ENCODE data around the gene INSM1. TPM values are rescaled to one million over a fixed set of nuclear protein-coding genes. Genes with fewer than 3 reads are reported as not detected.

Gene INSM1
- total and polyA plus RNA-seq, 10 of the 15 experiments (the other 5 are each of a cell fraction or from before 2014, with no cell fraction given), result 0.03 to 0.11 (median 0.04) TPM; not detected in 7

GRCh38 chr20:20318365-20319161, 49.3 kb upstream of the INSM1 start (continued):
- no peak for TF ChIP-seq ZBTB11 (CRISPR knock-in tag; IDR thresholded peaks at IDR 0.05)

DNA sequence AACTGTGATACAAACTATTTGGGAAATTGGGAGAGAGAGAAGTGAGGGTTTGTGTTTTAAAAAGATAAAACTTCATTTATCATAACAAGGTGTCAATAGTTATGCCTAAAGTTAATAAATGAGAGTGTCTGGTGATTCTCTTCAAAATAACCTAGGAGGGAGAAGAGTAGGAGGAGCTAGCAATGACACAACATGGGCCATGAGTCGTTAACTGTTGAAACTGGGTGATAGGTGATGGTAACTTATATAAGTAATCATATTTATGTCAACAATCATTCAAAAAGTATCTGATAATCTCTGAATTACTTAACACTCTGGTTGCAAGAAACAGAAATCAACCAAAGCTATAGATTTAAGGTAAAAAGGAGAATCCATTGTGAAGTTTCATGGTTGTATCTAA, 46.8 kb upstream of the INSM1 start:
- TF ChIP-seq RAD21 (IDR thresholded peaks at IDR 0.05; ENCODE audit: insufficient read depth, low read depth, low read length), result no peak
- TF ChIP-seq IRF4 (IDR thresholded peaks at IDR 0.05; ENCODE audit: low read depth, low read length), result no peak
- no peak for TF ChIP-seq MEF2A (IDR thresholded peaks at IDR 0.05; ENCODE audit: insufficient read depth, low read depth, low read length)
- in situ Hi-C loops (cut with MboI) (no loop called here), intact Hi-C loops (cut with micrococcal nuclease; ENCODE audit: unreplicated experiment) (no loop called here)
- ChIA-PET POLR2A (no interaction called here), SMC1A (ENCODE audit: uncharacterized antibody, unreplicated experiment) (interaction anchor here (1.7 kb wide), 1 partner anchor 10 kb away, joined by 5 read pairs; no protein-coding TSS in a partner anchor), CTCF (interaction anchor here (0.9 kb wide), 1 partner anchor 10 kb away, joined by 3 read pairs; no protein-coding TSS in a partner anchor), RAD21 (ENCODE audit: unreplicated experiment) (no interaction called here)
- no peaks in the 10 kb centered on the region; the same call in 2 of the 3 replicates for H3K9me3 ChIP-seq (replicated peaks; ENCODE audit: control insufficient read depth, insufficient read depth, low read length)
- H3K4me3 ChIP-seq, result no peak overlapping the region
- FAIRE-seq, result no peak
- peaks cover 7% of the 10 kb centered on the region for H3K4me1 ChIP-seq (ENCODE audit: control insufficient read depth, insufficient read depth, low read length)
- H2AFZ ChIP-seq (ENCODE audit: control insufficient read depth, low read depth, low read length), result no peak overlapping the region
- no peak overlapping the region for H3K9ac ChIP-seq (ENCODE audit: control insufficient read depth, insufficient read depth, low read length)
- no peaks in the 10 kb centered on the region for H4K20me1 ChIP-seq (ENCODE audit: control insufficient read depth, insufficient read depth)
- DNase-seq (ENCODE audit: low read depth, low spot score), result no peak
- 0% methylated on average over 1 of the region's 1 CpG for WGBS (ENCODE audit: insufficient coverage, insufficient replicate concordance, low lambda C conversion rate, missing lambda C conversion rate)
- no peak overlapping the region for H3K4me2 ChIP-seq (ENCODE audit: control insufficient read depth, insufficient read depth)
- no peaks in the 10 kb centered on the region for H3K27me3 ChIP-seq (replicated peaks in 1 of 2; ENCODE audit: control insufficient read depth in 2 of 2, insufficient read depth in 2 of 2, low read length in 1 of 2)
- no peaks in the 10 kb centered on the region for H3K36me3 ChIP-seq (ENCODE audit: control insufficient read depth in 2 of 2, insufficient read depth in 2 of 2, low read length in 1 of 2)
- no peak overlapping the region for H3K27ac ChIP-seq (ENCODE audit: control insufficient read depth, insufficient read depth)
- H3K79me2 ChIP-seq (ENCODE audit: control insufficient read depth, insufficient read depth, low read length), result no peaks in the 10 kb centered on the region
- no peak for ATAC-seq
- BruUV-seq (replicated peaks), result no TSS peak

Measured in GM12878 (cell line).